NCI-H1417 (cell line): ENCODE results near the gene HOXA6.

ENCODE experiments used
- DNase-seq, 3 experiments: peaks; one replicate each; lab custom pipeline; 2025; lab: John Stamatoyannopoulos, UW

The HOXA6 gene

GRCh38 chr7:27147199-27148030 lies at the start of gene HOXA6:
HOXA6 (minus strand) TSS chr7:27147774; CDS start chr7:27147749, 25 bp downstream.
- DNase-seq = peak; percentile 57 to 87 (median 83)

GRCh38 chr7:27196287-27196767 lies 48.8 kb upstream of the HOXA6 start:
- DNase-seq = peak; percentile 64 to 93 (median 87)

DNA sequence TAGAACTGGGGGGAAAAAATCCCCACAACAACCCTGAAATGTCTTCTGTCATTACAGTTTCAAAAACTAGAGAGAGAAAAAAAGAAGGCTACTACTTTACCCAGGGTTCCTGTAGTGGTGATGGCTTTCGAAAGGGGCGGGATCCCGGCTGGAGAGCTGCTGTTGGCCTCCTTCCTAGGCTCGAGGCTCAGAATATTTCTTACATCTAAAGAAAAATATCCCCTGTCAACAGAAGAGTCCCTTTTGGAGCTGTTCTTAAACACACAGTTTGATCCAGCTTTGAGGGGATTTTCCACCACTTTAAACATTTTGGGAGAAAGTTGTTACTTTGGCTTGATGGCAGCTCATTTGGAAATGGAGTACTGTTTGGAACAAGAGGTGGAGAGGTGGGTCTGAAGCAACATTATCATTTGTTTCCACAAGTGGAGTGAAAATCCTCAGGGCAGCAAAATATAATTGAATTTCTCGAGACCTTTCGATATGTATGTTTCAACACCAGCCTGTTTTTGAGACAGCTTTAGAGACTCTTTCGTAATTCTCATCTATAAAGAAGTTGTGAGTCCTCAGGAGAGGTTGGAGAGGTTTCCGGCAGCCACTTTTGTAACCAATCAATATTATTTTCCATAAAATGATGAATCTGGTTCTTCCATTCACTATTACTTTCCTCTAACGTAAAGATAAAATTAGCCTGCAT lies 47.3 kb upstream of the HOXA6 start:
- no peak for DNase-seq

DNA sequence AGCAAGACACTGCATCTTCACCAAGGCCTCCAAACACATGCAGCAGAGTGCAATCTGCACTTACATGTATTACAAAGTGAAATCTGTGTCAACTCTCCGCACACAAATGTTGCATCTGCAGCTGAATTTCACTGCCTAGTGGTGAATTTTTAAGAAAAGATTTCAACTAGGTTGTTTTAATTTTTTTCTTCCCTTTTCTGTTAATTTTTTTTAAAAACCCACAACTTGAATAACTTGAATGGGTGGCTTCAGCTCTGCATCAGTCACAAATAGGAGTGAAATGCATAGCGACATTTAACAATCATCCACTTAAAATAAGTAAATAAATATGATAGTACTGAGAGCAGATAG lies 46.4 kb upstream of the HOXA6 start:
- DNase-seq = no peak

- DNase-seq = no peak
These were observed 45.9 kb upstream of the HOXA6 start for GRCh38 chr7:27193335-27194001.

DNA sequence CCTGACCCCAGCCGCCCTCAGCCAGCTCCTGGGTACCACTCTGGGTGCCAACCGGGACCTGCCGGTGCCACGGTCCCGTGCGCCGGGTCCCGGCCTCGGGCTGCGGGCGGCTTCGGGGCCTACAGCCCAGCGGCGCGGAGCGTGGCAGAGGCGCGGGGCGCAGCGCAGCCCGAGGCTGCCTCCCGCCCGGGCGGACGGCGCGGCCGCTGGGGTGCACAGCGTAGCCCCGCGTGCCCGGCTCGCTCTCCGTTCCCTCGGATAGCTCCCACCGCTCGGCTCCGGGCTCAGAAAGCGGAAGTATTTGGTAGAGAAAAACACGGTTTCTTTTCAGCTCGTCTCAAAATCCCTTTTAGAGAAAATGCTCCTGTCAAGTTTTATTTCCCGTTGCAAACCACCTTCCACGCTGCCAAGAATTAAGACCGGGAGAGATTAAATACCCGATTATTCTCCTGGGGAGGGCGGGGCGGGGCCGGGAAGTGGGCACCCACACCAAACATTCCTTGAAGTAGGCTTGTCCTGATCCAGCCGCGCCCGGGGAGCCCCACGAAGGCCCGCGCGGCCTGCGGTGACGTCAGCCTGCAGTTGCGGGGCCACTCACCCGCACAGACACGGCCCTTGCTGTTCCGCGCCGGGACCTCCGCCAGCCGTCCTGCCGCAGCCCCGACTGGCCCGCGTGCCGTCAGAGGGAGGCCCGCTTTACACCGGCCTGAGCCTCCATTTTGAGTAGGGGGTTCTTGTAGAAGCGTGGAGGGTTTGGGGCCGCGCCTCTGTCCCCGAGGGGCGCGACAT lies 45.2 kb upstream of the HOXA6 start:
- no peak for DNase-seq

- no peak for DNase-seq
These were observed 44.4 kb upstream of the HOXA6 start for GRCh38 chr7:27191833-27192545.

DNA sequence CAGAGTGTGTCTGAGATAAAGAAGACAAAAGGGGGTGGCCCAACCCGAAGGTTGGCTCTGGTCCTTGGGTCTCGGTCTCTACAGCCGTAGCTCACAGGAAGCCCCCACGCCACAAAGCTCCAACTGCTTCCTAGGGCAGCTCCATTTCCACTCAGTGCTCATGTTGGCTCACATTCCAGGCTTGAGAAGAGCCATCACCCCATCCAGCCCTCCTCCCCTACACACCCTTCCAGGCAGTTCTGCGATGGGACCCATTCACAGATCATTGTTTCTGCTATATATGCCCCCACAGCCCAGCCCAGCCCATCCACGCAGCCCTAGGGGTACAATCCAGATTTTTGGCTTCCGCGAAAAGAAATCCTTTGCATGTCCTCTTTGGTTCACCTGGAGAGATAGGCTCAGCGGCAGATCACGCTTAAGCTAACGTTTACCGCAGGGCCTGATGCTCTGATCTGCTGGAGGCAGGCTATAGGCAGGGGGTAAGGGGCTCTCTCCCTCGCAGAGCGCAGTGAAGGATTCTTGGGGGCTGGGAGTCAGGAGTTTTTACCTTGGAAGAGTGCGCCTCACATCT lies 43.7 kb upstream of the HOXA6 start:
- DNase-seq = no peak

DNA sequence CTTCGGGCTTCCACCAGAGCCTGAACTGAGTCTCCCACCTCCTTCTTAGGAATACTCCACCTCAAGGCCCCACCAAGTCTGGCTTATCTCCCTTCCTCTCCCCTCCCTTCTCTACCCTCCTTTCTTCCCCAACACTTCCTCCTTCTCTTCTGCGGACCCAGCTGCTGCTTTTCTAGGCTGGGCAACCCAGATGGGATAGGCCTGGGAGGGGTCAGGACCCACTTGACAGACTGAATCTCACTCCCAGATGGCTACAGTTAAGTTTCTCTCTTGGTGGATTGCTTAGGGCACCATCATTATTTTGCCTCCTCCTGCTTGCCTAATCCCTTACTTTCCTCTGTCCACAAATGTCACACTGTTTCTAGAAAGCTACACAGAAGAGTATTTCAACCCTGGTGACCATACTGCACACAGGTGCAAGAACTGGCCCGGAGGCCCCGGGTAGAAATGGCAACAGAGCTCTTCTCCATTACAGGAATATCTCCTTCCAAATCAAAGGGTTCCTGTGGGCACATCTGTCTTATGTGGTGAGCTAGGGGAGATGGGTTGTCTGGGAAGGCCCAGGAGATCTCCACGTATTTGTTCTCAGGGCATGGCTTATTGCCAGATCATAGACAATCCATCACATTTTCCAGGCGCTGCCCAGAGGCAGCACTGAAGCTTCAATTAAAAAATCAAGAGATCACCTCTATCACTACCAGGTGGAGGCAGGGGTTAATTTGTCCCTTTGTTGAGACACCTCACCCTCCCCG lies 42.6 kb upstream of the HOXA6 start:
- DNase-seq = peak in 1 of 3 experiments; percentile 24

DNA sequence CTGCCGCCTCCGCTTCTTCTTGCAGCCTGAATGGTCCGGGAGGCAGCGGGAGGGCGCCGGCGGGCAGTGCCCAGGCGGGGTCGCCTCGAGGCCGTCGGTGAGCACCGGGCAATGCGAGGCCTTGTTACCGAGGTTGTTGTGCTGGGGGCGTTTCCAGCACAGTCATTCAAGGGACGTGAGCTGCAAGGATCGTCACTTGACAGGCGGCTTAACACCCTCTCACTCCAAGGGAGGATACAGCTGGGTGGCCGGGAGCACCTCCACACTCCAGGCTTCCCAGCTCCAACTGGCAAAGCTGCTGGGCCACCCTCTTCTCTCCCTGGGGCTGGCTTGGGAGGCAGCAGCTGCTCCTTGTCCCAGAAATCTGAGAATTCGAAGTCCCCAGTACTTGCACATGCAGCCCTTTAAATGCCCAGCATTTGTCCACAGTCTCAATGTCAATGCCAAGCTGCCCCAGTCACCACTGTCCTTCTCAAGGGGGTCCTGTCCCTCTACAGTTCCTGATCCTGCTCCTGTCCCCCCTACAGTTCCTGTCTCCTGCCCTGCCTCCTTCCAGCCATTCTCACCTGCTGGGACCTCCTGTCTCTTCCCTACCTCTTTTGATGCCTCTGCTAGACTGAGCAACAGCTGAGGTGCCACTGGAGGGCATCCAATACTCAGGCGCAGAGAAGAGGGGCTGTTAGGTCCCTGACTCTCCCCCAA lies 41.9 kb upstream of the HOXA6 start:
- no peak for DNase-seq

DNA sequence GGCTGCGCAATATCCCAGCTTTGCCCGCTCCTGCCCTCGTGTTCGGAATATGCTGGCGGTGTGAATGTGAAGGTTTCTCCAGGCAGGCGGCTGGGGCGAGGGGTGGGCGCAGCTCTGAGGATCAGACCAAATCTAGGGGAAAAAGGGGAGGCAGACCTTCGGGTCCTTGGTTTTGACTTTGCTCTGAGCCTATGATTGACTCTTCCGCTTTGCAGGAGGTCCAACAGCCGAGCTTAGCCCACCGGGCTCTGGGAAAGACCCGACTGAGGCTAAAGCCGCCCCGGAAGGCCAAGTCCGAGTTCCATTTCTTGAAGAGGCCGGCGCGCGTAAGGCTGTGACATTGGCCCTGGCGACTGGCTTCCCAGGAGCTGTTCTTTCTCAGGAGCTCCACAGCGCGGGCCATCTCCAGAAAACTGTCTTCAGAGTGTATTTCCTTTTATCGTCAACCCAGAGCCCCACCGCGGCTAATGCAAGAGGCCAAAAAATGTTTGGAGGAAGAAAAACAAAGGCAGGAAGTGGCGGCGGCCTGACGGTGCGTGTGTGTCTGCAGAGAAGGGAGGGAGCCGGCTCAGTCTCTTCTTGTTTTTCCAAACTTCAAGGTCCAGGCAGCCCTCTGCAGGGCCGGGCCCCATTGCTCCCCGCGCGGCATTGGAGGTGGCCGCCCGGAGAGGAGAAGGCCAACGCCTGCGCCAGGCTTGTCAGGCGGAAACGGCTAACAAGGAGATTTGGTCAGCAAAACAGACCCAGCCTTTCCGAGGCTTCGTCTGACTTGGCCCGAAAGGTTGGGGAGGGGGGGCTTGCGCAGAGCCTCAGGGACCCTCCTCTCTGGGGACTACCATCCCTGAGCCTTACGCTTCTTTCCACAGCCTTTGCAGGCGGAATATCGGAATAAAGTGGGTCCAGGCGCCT lies 41.1 kb upstream of the HOXA6 start:
- DNase-seq = no peak

DNA sequence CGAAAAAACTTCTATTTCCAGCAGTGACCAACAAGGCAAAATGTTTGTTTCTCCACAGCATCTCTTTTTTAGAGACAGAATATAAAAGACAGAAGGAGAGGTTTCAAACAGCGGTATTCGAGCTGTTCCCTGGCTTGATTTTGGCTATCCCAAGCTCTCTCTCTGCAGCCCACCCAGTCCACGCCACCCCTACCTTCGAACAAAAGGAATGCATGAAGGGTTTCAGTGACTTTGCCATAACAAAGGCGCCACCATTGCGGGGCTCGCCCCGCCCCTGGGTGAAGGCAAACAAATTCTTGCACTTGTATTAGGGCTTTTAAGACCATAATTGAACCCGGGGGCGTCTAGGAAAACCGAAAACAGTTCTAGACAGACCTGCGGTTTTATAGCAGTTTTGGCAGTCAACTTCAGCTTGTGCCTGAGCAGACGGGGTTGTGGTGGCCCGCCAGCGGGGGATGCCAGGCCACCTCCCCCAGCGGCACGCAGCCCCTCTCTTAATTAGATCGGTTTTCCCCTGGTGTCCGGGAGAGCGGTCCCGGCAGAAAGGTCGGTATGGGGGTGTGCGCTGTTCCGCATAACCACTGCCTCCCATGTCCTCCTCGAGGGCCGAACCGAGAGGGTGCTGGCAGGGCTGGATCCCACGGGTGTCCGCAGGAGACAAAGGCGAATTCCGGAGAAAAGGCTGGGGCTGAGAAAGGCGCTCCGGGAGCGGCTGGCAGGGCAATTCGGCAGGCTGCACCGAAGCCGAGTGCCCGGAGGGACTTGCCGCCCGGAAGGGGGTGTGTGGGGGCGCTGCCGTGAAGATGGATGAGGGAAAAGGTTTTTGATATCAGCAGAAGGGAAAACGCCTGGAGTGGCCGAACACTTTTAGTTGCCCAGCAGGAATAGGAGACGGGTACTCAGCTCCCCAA lies 40.2 kb upstream of the HOXA6 start:
- DNase-seq = no peak

DNA sequence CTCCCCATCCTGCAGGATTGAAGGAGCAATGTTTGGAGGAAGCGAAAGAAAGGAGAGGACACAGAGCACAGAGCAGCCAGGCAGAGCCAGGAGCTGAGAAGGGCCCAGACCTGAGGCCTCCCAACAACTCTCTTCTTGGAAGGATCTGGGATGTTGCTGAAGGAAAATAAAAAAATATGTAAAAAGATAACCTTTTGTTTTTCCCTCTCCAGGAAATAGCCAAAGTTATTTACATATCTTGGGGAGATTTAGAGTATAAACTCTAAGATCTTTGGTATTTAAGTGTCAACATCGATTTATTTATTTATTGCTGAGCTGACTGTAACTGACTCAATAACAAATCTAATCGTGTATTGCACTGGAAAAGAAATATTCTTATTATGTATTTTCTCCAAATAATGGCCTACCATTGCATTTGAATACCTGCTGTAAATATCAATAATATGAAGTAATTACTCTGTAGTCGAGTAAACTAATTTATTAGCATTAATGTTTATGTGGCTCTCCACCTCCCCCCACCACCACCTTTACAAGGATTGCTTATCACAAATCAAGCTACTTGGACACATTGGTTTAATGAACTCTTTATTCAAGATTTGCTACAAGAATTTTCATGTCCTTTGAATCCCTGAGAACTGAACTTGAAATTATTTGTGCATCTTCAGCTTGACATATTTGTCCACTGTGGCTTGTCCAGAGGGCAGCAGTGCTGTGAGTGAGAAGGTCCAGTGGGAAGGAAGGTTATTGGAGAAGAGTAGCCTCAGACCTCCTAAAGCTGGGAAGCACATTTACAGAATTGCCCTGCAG lies 39.3 kb upstream of the HOXA6 start:
- no peak for DNase-seq

GRCh38 chr7:27185854-27186667 lies 38.5 kb upstream of the HOXA6 start:
- no peak for DNase-seq

GRCh38 chr7:27185013-27185853 lies 37.7 kb upstream of the HOXA6 start, which contains the start of gene HOXA11:
HOXA11 (minus strand) TSS chr7:27185232; CDS start chr7:27185144, 88 bp downstream.
- peak in 2 of 3 experiments; percentile 20 to 44 for DNase-seq
